Muscle layer of duodenum (tissue), 2 donors: ENCODE measurements around the gene LRRC14B.

Source experiments
- H3K27ac ChIP-seq: one replicate; pipeline ENCODE4 v1.7.0; 2013; ENCODE audit warnings: mild to moderate bottlenecking, low read length
- H3K27me3 ChIP-seq: one replicate; pipeline ENCODE4 v1.7.0; 2013; ENCODE audit warnings: low read depth, mild to moderate bottlenecking, control low read depth, low read length
- H3K36me3 ChIP-seq, 2 donors: one replicate each; pipeline ENCODE4 v1.7.0; 2013; ENCODE audit warnings: low read length in 2 of 2, control low read depth in 1 of 2, mild to moderate bottlenecking in 1 of 2; ENCODE audit not compliant: insufficient read depth in 2 of 2, control insufficient read depth in 1 of 2
- H3K4me1 ChIP-seq, 2 donors: one replicate each; pipeline ENCODE4 v1.7.0; 2013; ENCODE audit warnings: low read length in 2 of 2, mild to moderate bottlenecking in 2 of 2, control low read depth in 1 of 2, moderate library complexity in 1 of 2; ENCODE audit not compliant: insufficient read depth in 2 of 2, control insufficient read depth in 1 of 2
- H3K4me3 ChIP-seq, 2 donors: one replicate each; pipeline ENCODE4 v1.7.0; 2013; ENCODE audit warnings: low read length in 2 of 2, low read depth in 1 of 2, mild to moderate bottlenecking in 1 of 2
- H3K9me3 ChIP-seq, 2 donors: one replicate each; pipeline ENCODE4 v1.7.0; 2013; ENCODE audit warnings: low read length in 2 of 2, control low read depth in 1 of 2, mild to moderate bottlenecking in 1 of 2; ENCODE audit not compliant: control insufficient read depth in 1 of 2
- donor health status: healthy.

Gene LRRC14B

DNA sequence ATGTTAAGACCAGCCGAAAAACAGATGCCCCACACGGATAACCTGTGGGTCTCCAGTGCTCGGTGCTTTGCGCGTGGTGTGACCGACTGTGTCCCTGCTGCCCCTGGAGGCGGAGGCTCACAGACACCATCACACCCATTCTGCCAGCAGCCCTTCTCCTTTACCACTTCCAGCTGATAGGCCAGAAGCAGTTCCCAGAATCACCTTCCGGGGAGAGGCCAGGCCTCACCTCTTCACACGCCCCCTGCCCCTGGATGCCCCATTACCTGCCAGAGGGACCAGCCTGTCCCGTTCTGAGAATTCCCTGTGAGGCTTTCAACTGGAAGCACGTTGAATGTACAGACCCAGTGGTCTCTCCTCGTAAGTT, 21.6 kb upstream of the LRRC14B start:
- H3K9me3 ChIP-seq = no peaks in the 10 kb centered on the region
- H3K4me1 ChIP-seq = peaks cover 0 to 4% of the 10 kb centered on the region in 2 donors
- no peak overlapping the region for H3K4me3 ChIP-seq
- H3K36me3 ChIP-seq = no peaks in the 10 kb centered on the region
- no peak overlapping the region for H3K27ac ChIP-seq
- H3K27me3 ChIP-seq = no peaks in the 10 kb centered on the region

DNA sequence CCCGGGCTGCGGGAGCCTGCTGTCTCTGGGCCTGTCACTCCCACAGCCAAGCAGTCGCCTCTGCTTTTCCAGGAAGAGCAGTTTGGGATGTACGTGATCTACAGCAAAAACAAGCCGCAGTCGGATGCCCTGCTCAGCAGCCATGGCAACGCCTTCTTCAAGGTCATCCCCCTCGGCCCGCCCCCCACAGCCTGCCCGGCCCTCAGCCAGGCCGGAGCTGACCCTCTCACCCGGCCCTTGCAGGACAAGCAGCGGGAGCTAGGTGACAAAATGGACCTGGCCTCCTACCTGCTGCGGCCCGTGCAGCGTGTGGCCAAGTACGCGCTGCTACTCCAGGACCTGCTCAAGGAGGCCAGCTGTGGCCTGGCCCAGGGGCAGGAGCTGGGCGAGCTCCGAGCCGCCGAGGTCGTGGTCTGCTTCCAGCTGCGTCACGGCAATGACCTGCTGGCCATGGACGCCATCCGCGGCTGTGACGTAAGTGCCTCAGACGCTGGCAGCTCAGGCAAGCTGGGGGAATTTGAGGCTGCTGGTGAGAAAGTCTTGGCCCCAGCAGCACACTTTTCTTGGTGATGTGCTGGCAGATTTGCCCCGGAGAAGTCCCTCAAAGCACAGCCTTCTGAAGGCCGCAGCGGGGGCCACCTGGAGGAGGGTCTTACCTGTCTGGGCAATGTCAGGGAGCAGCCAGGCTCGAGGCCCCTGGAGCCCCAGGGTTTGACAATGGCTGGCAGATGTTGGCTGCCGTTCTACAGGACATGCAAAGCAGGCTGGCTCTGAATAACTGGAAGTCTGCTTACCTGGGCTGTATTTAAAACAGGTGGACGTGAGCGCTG, 20.1 kb upstream of the LRRC14B start:
- no peaks in the 10 kb centered on the region for H3K36me3 ChIP-seq
- H3K4me3 ChIP-seq = no peak overlapping the region
- H3K9me3 ChIP-seq = no peaks in the 10 kb centered on the region
- no peaks in the 10 kb centered on the region for H3K27me3 ChIP-seq
- H3K27ac ChIP-seq = no peak overlapping the region
- peaks cover 0 to 4% of the 10 kb centered on the region in 2 donors for H3K4me1 ChIP-seq

DNA sequence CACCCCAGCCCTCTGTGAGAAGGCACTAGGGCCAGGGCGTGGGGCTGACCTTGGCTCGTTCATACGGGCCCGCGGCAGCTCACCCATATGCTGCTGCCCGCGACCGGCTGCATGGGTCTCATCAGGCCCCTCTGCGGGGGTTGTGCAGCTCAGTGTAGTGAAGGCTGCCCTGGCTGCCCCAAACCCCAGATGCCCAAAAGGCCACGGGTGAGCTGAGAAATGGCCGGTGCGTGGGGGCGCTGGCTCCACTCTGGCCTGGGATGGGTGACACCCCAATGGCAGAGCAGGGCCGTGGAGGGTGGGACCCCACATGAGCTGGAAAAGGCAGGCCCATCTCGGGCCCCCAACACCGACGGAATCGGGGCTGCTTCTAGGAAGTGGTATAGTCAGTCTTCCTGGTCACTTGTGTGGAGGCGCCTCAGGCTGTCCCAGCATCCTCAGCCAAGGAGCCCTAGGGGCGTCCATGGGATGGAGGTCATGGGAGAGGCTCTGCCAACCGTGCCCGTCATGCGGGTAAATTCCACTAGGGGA, 19.4 kb upstream of the LRRC14B start:
- Histone ChIP-seq H3K27ac (no peak overlapping the region), H3K9me3 (no peaks in the 10 kb centered on the region), H3K4me1 (peaks cover 0 to 4% of the 10 kb centered on the region in 2 donors), H3K36me3 (no peaks in the 10 kb centered on the region), H3K4me3 (no peak overlapping the region), H3K27me3 (no peaks in the 10 kb centered on the region)

DNA sequence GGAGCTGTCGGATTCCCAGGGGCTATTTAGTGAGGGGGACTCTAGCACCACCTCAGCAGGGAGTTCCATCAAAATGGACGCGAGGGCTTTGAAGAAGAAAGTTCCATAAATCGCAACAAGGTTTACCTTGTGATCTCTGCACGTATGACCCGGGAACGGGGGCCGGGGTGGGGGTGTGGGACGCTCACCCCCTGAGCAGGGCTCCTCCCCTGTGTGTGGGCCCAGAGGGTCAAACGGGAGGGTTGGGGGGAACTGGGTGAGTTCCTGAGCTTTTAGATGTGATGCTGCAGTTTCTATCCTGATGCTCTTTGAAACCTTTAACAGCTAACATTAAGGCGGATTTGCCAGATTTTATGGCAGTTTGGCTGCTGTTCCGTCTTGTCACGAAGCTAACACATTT, 18.9 kb upstream of the LRRC14B start:
- H3K9me3 ChIP-seq = no peaks in the 10 kb centered on the region
- no peaks in the 10 kb centered on the region for H3K36me3 ChIP-seq
- no peak overlapping the region for H3K27ac ChIP-seq
- H3K4me3 ChIP-seq = no peak overlapping the region
- peaks cover 0 to 4% of the 10 kb centered on the region in 2 donors for H3K4me1 ChIP-seq
- H3K27me3 ChIP-seq = no peaks in the 10 kb centered on the region

DNA sequence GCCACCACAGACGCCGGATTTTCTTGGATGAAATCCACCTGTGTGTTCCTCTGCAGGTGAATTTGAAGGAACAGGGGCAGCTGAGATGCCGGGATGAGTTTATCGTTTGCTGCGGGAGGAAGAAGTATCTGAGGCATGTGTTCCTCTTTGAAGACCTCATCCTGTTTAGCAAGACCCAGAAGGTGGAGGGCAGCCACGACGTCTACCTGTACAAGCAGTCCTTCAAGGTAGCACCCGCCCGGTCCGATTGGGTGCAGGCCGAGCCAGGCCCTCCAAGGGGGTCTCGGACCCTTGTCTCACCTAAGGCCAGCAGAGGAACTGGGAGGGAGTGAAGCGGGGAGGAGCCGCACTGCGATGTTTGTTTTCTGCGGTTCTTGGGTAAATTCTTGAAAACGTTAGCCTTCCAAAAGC, 18.4 kb upstream of the LRRC14B start:
- Histone ChIP-seq H3K4me3 (no peak overlapping the region), H3K9me3 (no peaks in the 10 kb centered on the region), H3K4me1 (peaks cover 0 to 4% of the 10 kb centered on the region in 2 donors), H3K27me3 (no peaks in the 10 kb centered on the region), H3K36me3 (no peaks in the 10 kb centered on the region), H3K27ac (no peak overlapping the region)

DNA sequence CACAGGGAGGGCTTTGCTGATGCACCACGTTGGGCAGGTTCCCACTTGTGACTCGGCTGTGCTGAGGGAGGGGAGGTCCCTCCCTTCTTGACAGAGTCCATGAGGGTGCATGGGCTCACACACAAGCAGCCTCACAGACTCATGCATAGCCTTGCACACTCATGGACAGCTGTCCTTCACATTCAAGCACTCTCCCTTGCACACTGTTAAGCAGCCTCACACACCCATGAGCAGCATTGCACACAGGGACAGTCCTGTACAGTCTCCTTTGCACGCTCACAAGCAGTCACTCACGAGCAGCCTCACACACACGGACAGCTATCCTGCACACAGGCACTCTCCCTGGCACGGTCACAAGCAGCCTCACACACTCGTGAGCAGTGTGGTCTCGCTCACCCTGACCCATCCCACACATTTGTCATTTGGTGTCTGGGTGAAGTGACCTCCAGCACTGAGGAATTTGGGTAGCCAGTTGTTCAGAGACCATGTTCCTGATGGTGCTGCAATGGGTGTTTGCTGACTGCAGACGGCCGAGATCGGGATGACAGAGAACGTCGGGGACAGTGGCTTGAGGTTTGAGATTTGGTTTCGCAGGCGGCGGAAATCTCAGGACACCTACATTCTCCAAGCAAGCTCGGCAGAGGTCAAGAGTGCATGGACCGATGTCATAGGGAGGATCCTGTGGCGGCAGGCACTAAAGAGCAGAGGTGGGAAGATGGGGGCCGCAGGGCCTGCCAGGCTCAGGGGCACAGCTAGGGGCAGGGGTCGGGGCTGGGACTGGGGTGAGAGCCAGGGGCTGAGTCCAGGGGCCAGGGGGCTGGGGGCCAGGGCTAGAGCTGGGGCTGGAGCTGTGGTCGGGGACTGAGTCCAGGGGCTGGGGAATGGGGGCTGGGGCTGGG, 17.7 kb upstream of the LRRC14B start:
- no peaks in the 10 kb centered on the region for H3K36me3 ChIP-seq
- H3K4me3 ChIP-seq = no peak overlapping the region
- H3K27ac ChIP-seq = no peak overlapping the region
- H3K27me3 ChIP-seq = no peaks in the 10 kb centered on the region
- H3K9me3 ChIP-seq = no peaks in the 10 kb centered on the region
- H3K4me1 ChIP-seq = no peaks in the 10 kb centered on the region

DNA sequence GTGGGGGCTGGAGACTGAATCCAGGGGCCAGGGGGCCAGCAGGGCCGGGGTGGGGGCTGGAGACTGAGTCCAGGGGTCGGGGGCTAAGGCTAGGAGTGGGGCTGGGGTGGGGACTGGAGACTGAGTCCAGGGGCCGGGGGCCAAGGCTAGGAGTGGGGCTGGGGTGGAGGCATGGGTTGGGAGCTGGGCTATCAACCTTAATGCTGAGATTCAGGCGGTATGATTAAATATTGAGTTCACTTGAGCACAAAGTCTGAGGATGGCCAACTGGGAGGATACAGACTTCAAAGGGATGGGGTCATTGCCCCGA, 17.0 kb upstream of the LRRC14B start:
- no peaks in the 10 kb centered on the region for H3K27me3 ChIP-seq
- H3K4me1 ChIP-seq = no peaks in the 10 kb centered on the region
- no peaks in the 10 kb centered on the region for H3K9me3 ChIP-seq
- H3K36me3 ChIP-seq = no peaks in the 10 kb centered on the region
- no peak overlapping the region for H3K27ac ChIP-seq
- no peak overlapping the region for H3K4me3 ChIP-seq

DNA sequence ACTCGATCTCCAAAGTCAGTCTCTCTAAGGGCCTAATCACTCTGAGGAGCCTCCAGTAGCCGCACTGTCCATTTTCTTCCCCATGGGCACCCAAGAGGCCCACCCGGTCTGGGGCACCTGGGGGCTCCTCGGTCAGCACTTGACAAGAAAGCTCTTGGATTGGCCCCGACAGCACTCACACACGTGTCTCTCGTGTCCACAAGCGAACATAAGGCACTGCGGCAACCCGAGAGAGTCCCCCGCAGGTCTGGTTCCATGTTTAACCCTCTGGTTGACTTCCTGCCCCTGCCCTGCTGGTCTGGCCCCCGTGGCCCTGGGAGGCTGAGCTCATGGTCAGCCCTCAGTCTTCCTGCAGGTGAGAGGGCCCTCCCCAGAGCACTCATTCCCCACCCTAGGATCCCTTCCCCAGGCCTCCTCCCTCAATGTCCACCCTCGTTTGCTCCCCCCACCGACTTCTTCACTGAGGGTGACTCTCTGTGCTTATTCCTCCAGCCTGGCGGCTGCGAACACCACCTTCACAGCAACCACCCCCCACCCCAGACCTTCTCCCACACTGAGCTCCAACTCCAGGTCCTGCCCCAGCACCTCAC, 16.3 kb upstream of the LRRC14B start:
- H3K4me3 ChIP-seq = no peak overlapping the region
- H3K36me3 ChIP-seq = no peaks in the 10 kb centered on the region
- H3K27me3 ChIP-seq = no peaks in the 10 kb centered on the region
- no peaks in the 10 kb centered on the region for H3K9me3 ChIP-seq
- no peak overlapping the region for H3K27ac ChIP-seq
- no peaks in the 10 kb centered on the region for H3K4me1 ChIP-seq

DNA sequence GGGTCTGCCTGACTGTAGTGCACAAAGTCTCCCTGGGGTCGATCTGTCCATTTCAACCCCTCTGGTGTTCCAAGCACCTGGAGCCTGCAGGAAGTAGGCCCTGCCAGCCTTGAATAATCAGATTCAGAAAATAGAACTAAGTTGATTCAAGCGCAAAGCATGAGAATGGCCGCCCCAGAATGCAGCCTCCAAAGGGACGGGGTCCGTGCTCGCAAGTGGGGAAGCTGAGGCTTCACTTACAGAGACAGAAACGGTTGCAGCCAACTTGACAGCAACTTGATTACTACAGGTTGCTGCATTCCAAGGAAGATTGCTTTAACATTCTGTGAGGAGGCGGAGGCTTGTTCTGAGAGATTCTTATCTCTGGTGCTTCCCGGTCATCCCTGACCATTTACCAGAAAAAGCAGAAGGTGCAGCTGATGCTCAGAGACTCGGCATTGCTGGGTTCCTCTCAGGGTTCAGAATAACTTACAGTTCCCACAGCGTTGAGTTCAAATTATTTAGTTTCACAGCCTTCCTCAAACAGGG, 14.9 kb upstream of the LRRC14B start:
- H3K4me1 ChIP-seq = no peaks in the 10 kb centered on the region
- no peak overlapping the region for H3K27ac ChIP-seq
- H3K27me3 ChIP-seq = no peaks in the 10 kb centered on the region
- no peaks in the 10 kb centered on the region for H3K9me3 ChIP-seq
- H3K4me3 ChIP-seq = no peak overlapping the region
- no peaks in the 10 kb centered on the region for H3K36me3 ChIP-seq

DNA sequence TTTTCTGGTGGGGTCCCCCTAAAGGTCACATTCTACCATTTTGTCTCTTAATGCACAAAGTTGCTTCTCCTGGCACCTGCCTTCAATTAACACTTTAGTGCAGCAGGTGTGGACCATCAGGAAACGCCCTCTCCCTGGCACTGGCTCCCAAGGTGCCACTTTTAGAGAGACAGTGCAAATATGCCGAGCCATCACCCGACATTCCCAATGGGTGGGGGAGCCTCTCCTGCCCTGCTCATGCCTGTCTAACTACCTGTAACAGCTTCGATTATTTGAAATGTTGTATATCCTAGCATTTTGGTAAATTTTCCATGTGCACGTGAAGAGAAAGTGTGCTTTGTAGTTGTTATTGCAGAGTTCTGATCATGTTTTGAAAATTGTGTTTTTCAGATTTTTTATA, 13.2 kb upstream of the LRRC14B start:
- Histone ChIP-seq H3K4me3 (no peak overlapping the region), H3K27me3 (no peaks in the 10 kb centered on the region), H3K4me1 (no peaks in the 10 kb centered on the region), H3K36me3 (no peaks in the 10 kb centered on the region), H3K9me3 (no peaks in the 10 kb centered on the region), H3K27ac (no peak overlapping the region)

DNA sequence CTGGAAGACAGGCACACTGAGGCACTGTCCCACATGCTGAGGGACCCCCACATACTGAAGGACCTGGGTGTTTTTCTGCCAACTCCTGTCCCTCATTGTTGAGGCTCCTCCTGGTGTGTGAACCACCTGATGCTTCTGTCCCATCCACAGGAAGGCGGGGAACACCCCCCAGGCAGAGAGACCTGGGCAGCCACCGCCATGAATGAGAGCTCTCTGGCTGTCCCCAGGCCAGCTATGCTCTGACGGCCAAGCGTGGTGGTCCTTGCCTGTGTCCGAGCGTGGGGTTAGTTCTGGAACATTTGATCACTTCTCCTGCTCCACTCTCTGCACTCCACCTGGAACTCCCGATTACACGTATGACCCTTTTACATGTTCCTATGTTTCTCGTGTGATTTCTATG, 11.9 kb upstream of the LRRC14B start:
- Histone ChIP-seq H3K4me1 (no peaks in the 10 kb centered on the region), H3K36me3 (no peaks in the 10 kb centered on the region), H3K27ac (no peak overlapping the region), H3K9me3 (no peaks in the 10 kb centered on the region), H3K27me3 (no peaks in the 10 kb centered on the region), H3K4me3 (no peak overlapping the region)
